HepG2 (cell line): ENCODE data around the gene IGFALS. TPM values are rescaled to one million over a fixed set of nuclear protein-coding genes. Genes with fewer than 3 reads are reported as not detected.

ENCODE experiments used
- ARID4A ChIP-seq: sonication (generic); formaldehyde crosslinking; IDR thresholded peaks from 2 replicates; pipeline ENCODE4 v1.5.0; 2020; ENCODE audit warnings: mild to moderate bottlenecking, missing genetic modification reagents, borderline replicate concordance
- ARNTL ChIP-seq: sonication (generic); formaldehyde crosslinking; IDR thresholded peaks from 2 replicates; pipeline ENCODE4 v1.4.0; 2020; ENCODE audit warnings: mild to moderate bottlenecking, missing genetic modification reagents
- FOSL2 ChIP-seq: sonication (generic); formaldehyde crosslinking; IDR thresholded peaks from 2 replicates; pipeline ENCODE4 v1.4.0; 2020; ENCODE audit warnings: missing genetic modification reagents
- GABPA ChIP-seq, 2 experiments: IDR thresholded peaks; 2 replicates each; pipeline ENCODE4 v1.6.1; 2011 to 2016; ENCODE audit warnings: low read depth in 2 of 2, low read length in 1 of 2, missing biosample characterization in 1 of 2, missing genetic modification characterization in 1 of 2
- HNRNPL ChIP-seq: fragments of 200-400 bp; formaldehyde crosslinking; IDR thresholded peaks from 2 replicates; pipeline ENCODE4 v1.6.1; 2017; ENCODE audit warnings: mild to moderate bottlenecking, low read depth, low read length
- IRF2 ChIP-seq: IDR thresholded peaks from 2 replicates; pipeline ENCODE4 v1.6.1; 2018; ENCODE audit warnings: missing genetic modification reagents, missing compliant biosample characterization
- MED1 ChIP-seq: sonication (generic); formaldehyde crosslinking; IDR thresholded peaks from 2 replicates; pipeline ENCODE4 v1.4.0; 2020; ENCODE audit warnings: missing genetic modification reagents
- MEIS2 ChIP-seq: sonication (generic); formaldehyde crosslinking; IDR thresholded peaks from 2 replicates; pipeline ENCODE4 v1.9.0; 2021; ENCODE audit warnings: mild to moderate bottlenecking, missing genetic modification reagents
- MNT ChIP-seq: fragments of 450-650 bp; IDR thresholded peaks from 2 replicates; pipeline ENCODE4 v1.6.1; 2016
- MXI1 ChIP-seq: IDR thresholded peaks from 3 replicates; pipeline ENCODE4 v1.6.1; 2012; ENCODE audit warnings: low read depth, low read length, inconsistent platforms, borderline replicate concordance
- RAD51 ChIP-seq: fragments of 450-650 bp; IDR thresholded peaks from 2 replicates; pipeline ENCODE4 v1.6.1; 2016; ENCODE audit warnings: borderline replicate concordance
- RCOR2 ChIP-seq: IDR thresholded peaks from 2 replicates; pipeline ENCODE4 v1.6.1; 2016; ENCODE audit warnings: missing biosample characterization, missing genetic modification reagents
- SIX4 ChIP-seq: sonication (generic); formaldehyde crosslinking; IDR thresholded peaks from 2 replicates; pipeline ENCODE4 v1.4.0; 2020; ENCODE audit warnings: missing genetic modification reagents
- TFAP4 ChIP-seq: sonication (generic); IDR thresholded peaks from 2 replicates; pipeline ENCODE4 v1.6.1; 2016; ENCODE audit warnings: low read depth, borderline replicate concordance
- UBTF ChIP-seq: sonication (generic); formaldehyde crosslinking; IDR thresholded peaks from 2 replicates; pipeline ENCODE4 v1.4.0; 2020; ENCODE audit warnings: mild to moderate bottlenecking, missing genetic modification reagents
- ZFP90 ChIP-seq: sonication (generic); formaldehyde crosslinking; IDR thresholded peaks from 2 replicates; pipeline ENCODE4 v1.8.0; 2022; ENCODE audit warnings: missing genetic modification reagents, mild to moderate bottlenecking, inconsistent platforms, borderline replicate concordance
- ZNF501 ChIP-seq: sonication (generic); formaldehyde crosslinking; IDR thresholded peaks from 2 replicates; pipeline ENCODE4 v1.5.1; 2020; ENCODE audit warnings: mild to moderate bottlenecking, moderate library complexity, missing genetic modification reagents
- ZNF792 ChIP-seq: IDR thresholded peaks from 2 replicates; pipeline ENCODE4 v1.6.1; 2016
- ZSCAN20 ChIP-seq: sonication (generic); formaldehyde crosslinking; IDR thresholded peaks from 2 replicates; pipeline ENCODE4 v1.4.0; 2020; ENCODE audit warnings: missing genetic modification reagents, mild to moderate bottlenecking, borderline replicate concordance
- ZSCAN25 ChIP-seq: sonication (generic); formaldehyde crosslinking; IDR thresholded peaks from 2 replicates; pipeline ENCODE4 v1.8.0; 2022; ENCODE audit warnings: mild to moderate bottlenecking, missing genetic modification reagents
- polyA plus RNA-seq, 8 experiments: library from polyadenylated mRNA; depleted of rRNA in 3 of 8; stranded (reverse) in 7 of 8; unstranded in 1 of 8; fragments of >200 nt; fragmentation: Illumina TruSeq in 4 of 8; extraction: Trizol in 4 of 8; gene quantifications; 2 replicates each; pipeline versions ENCODE4 v1.2.1 to v1.2.3, GENCODE V29; 2011 to 2016; ENCODE audit warnings: low read depth in 4 of 8, missing spikeins in 1 of 8, mixed read lengths in 1 of 8; ENCODE audit not compliant: insufficient read depth in 1 of 8
- total RNA-seq, 5 experiments: library from RNA; depleted of rRNA; stranded (reverse); fragments of >200 nt; fragmentation: Illumina TruSeq; extraction: Trizol; gene quantifications; 2 replicates each; pipeline ENCODE4 v1.2.3, GENCODE V29; 2016; ENCODE audit warnings: low read depth in 1 of 5
- TF ChIP-seq, protein P1 (sequence below): sonication (generic); formaldehyde crosslinking; IDR thresholded peaks from 2 replicates; pipeline ENCODE4 v1.5.0; 2020; ENCODE audit warnings: missing genetic modification reagents

Gene IGFALS
- total and polyA plus RNA-seq, 2 of the 13 experiments (the other 11 are each of a cell fraction or from before 2014, with no cell fraction given), result 0.34 to 2.4 TPM

DNA sequence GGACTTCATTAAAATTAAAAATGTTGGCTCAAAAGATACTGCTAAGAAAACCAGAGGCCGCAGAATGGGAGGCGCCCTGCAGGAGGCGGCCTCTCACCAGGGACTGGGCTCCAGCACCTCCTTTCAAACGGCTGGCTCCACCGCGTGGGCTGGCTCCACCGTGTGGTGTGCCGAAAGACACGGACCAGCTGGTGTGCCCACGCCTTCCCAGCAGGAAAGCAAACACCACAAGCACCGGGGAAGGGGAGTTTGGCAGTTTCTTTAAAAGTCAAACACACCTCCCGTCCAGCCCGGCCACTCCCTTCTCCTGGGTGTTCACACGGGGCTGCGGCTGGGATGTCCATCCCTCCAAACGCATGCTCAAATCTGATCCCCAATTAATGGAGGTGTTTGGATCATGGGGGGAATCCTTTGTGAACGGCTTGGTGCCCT is 19.2 kb upstream of the IGFALS start (continued):
- TF ChIP-seq RAD51 (no peak), TFAP4 (peak; percentile 92), MXI1 (peak; percentile 77; the same call in 1 of the 3 replicates), HNRNPL (0 out of 2 replicates have a peak, but pooled peaks have one; percentile 43), ZFP90 (0 out of 2 replicates have a peak, but pooled peaks have one; percentile 44), MED1 (CRISPR knock-in tag) (peak; percentile 41; the same call in 1 of the 2 replicates), ZNF792 (CRISPR knock-in tag) (no peak), ZSCAN20 (0 out of 2 replicates have a peak, but pooled peaks have one; percentile 33), FOSL2 (CRISPR knock-in tag) (peak; percentile 22; the same call in 1 of the 2 replicates), GABPA (IDR thresholded peaks at IDR 0.05; ENCODE audit: low read depth, low read length) (no peak), GABPA (CRISPR knock-in tag; IDR thresholded peaks at IDR 0.05; ENCODE audit: low read depth) (no peak), MNT (0 out of 2 replicates have a peak, but pooled peaks have one; percentile 15), MEIS2 (CRISPR knock-in tag) (peak; percentile 32; the same call in 1 of the 2 replicates), ZSCAN25 (0 out of 2 replicates have a peak, but pooled peaks have one; percentile 29), ZNF501 (CRISPR knock-in tag) (peak; percentile 66; the same call in 1 of the 2 replicates), ARID4A (CRISPR knock-in tag) (peak; percentile 41; the same call in 1 of the 2 replicates), RCOR2 (CRISPR knock-in tag) (no peak), ARNTL (no peak), SIX4 (peak; percentile 30; the same call in 1 of the 2 replicates), UBTF (CRISPR knock-in tag) (peak; percentile 54), IRF2 (CRISPR knock-in tag) (peak; percentile 38; the same call in 1 of the 2 replicates)
- TF ChIP-seq, protein P1, sequence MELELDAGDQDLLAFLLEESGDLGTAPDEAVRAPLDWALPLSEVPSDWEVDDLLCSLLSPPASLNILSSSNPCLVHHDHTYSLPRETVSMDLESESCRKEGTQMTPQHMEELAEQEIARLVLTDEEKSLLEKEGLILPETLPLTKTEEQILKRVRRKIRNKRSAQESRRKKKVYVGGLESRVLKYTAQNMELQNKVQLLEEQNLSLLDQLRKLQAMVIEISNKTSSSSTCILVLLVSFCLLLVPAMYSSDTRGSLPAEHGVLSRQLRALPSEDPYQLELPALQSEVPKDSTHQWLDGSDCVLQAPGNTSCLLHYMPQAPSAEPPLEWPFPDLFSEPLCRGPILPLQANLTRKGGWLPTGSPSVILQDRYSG (CRISPR knock-in tag), result no peak
